Endothelial cell of umbilical vein (primary cell): ENCODE data around the gene ZSWIM5. TPM values are rescaled to one million over a fixed set of nuclear protein-coding genes. Genes with fewer than 3 reads are reported as not detected.

ENCODE experiments used
- BruUV-seq: library from RNA; stranded (reverse); fragments of 400-500 nt; replicated peaks from 2 replicates; lab custom pipeline; 2021; lab: Mats Ljungman, UMichigan
- CTCF ChIA-PET: fragments of 300-600, 350-600 bp; sonication (Branson Sonifier 250); formaldehyde crosslinking; loops from one replicate; lab custom pipeline; 2021; ENCODE audit warnings: antibody characterized with exemption, inconsistent platforms; lab: Charles Lee
- POLR2A ChIA-PET: fragments of 300-600, 350-600 bp; sonication (Branson Sonifier 250); formaldehyde crosslinking; loops from one replicate; lab custom pipeline; 2021; ENCODE audit warnings: antibody characterized with exemption, inconsistent platforms; lab: Charles Lee
- DNase-seq: peaks from one replicate; pipeline ENCODE4 v3.0.0-alpha.2; 2011; ENCODE audit warnings: low read depth, low spot score
- FAIRE-seq: peaks from 2 replicates; lab custom pipeline; 2011; peaks lifted over from hg19 to GRCh38; lab: Jason Lieb, UNC
- H2AFZ ChIP-seq: 2 replicates; pipeline ENCODE4 v1.6.0; 2012; ENCODE audit warnings: low read depth, low read length, control low read depth, inconsistent platforms
- H3K27ac ChIP-seq: 2 replicates; pipeline ENCODE4 v1.5.1; 2011; ENCODE audit warnings: low read depth, mild to moderate bottlenecking, control low read depth, low read length, moderate library complexity; ENCODE audit not compliant: insufficient read depth
- H3K27me3 ChIP-seq, 2 experiments: 2 replicates each; pipeline versions ENCODE4 v1.6.0 to v1.6.1; 2011; ENCODE audit warnings: low read length in 2 of 2, mixed read lengths in 1 of 2; ENCODE audit not compliant: control insufficient read depth in 2 of 2, insufficient read depth in 2 of 2
- H3K36me3 ChIP-seq, 2 experiments: 2 replicates in 1 of 2; 3 replicates in 1 of 2; pipeline ENCODE4 v1.5.1; 2011; ENCODE audit warnings: low read length in 2 of 2, mild to moderate bottlenecking in 1 of 2, moderate library complexity in 1 of 2; ENCODE audit not compliant: control insufficient read depth in 2 of 2, insufficient read depth in 2 of 2; ENCODE audit errors: extremely low read depth in 1 of 2
- H3K4me1 ChIP-seq: 3 replicates; pipeline ENCODE4 v1.5.1; 2011; ENCODE audit warnings: mild to moderate bottlenecking, low read length; ENCODE audit not compliant: control insufficient read depth, insufficient read depth; ENCODE audit errors: extremely low read depth
- H3K4me2 ChIP-seq: 2 replicates; pipeline ENCODE4 v1.6.1; 2011; ENCODE audit warnings: low read length, control low read depth, mixed read lengths; ENCODE audit not compliant: insufficient read depth
- H3K4me3 ChIP-seq, 3 experiments: fragments of 200-600 bp in 1 of 3; sonication (generic), shearing (Covaris generic) in 1 of 3; replicated peaks in 1 of 3; 2 replicates each; pipeline ENCODE4 v1.5.1; 2011 to 2016; ENCODE audit warnings: control low read depth in 3 of 3, low read length in 3 of 3, mild to moderate bottlenecking in 2 of 3, inconsistent platforms in 1 of 3, low read depth in 1 of 3, moderate library complexity in 1 of 3; ENCODE audit not compliant: insufficient read depth in 1 of 3
- H3K79me2 ChIP-seq: 2 replicates; pipeline ENCODE4 v1.6.0; 2012; ENCODE audit warnings: low read length, inconsistent platforms; ENCODE audit not compliant: control insufficient read depth, insufficient read depth
- H3K9ac ChIP-seq: replicated peaks from 2 replicates; pipeline ENCODE3; 2011; ENCODE audit warnings: low read length, control low read depth; ENCODE audit not compliant: insufficient read depth; ENCODE audit errors: extremely low read depth
- H3K9me1 ChIP-seq: replicated peaks from 3 replicates; pipeline ENCODE4 v1.6.0; 2011; ENCODE audit warnings: mild to moderate bottlenecking, low read length; ENCODE audit not compliant: control insufficient read depth, insufficient read depth; ENCODE audit errors: extremely low read depth
- H3K9me3 ChIP-seq: replicated peaks from 2 replicates; pipeline ENCODE4 v1.5.1; 2012; ENCODE audit warnings: low read length, inconsistent platforms; ENCODE audit not compliant: control insufficient read depth, insufficient read depth
- H4K20me1 ChIP-seq: replicated peaks from 2 replicates; pipeline ENCODE3; 2011; ENCODE audit warnings: mild to moderate bottlenecking, low read length; ENCODE audit not compliant: control insufficient read depth, insufficient read depth; ENCODE audit errors: extremely low read depth
- EZH2 ChIP-seq: IDR thresholded peaks from 2 replicates; pipeline ENCODE4 v1.6.1; 2012; ENCODE audit warnings: borderline replicate concordance, low read depth, mild to moderate bottlenecking, moderate library complexity, low read length, inconsistent platforms; ENCODE audit not compliant: severe bottlenecking
- MYC ChIP-seq: IDR thresholded peaks from one replicate; pipeline ENCODE4 v1.6.1; 2011; ENCODE audit warnings: mild to moderate bottlenecking, low read depth, low read length
- POLR2AphosphoS5 ChIP-seq: IDR thresholded peaks from 2 replicates; pipeline ENCODE4 v1.6.1; 2012; ENCODE audit warnings: low read depth, mild to moderate bottlenecking, control low read depth, low read length, moderate library complexity; ENCODE audit not compliant: insufficient read depth
- dilution Hi-C: fragments of 300-500 bp; cut with MboI; formaldehyde crosslinking; loops from one replicate; pipeline ENCODE4 v1.15.0; 2019; ENCODE audit warnings: low sequenced_read_pairs; ENCODE audit not compliant: extremely low pct_ligation_motif_present
- intact Hi-C: fragments of 100-400 bp; cut with micrococcal nuclease; formaldehyde crosslinking; loops from one replicate; pipeline ENCODE4 v1.10.0; 2022
- polyA plus RNA-seq, 4 experiments: library from polyadenylated mRNA; depleted of rRNA in 3 of 4; stranded (reverse) in 3 of 4; unstranded in 1 of 4; fragments of >200 nt; gene quantifications; 2 replicates each; pipeline versions ENCODE4 v1.2.1 to v1.2.3, GENCODE V29; 2011 to 2012; ENCODE audit warnings: missing spikeins in 1 of 4
- total RNA-seq: library from RNA; stranded (reverse); gene quantifications from 2 replicates; pipeline ENCODE4 v1.2.3, GENCODE V29; 2021
- TF ChIP-seq, protein P1 (sequence below), 2 donors: IDR thresholded peaks; 1 replicate in 1 of 2; 2 replicates in 1 of 2; pipeline ENCODE4 v1.5.1; 2011; ENCODE audit warnings: low read length in 2 of 2, mild to moderate bottlenecking in 2 of 2, moderate library complexity in 2 of 2, control low read depth in 1 of 2, inconsistent platforms in 1 of 2, low read depth in 1 of 2; ENCODE audit not compliant: insufficient read depth in 1 of 2; ENCODE audit errors: extremely low read depth in 1 of 2

The ZSWIM5 gene
- total and polyA plus RNA-seq, 2 donors (not counting 3 experiments of a cell fraction or from before 2014, with no cell fraction given), result 1.6 to 4.3 TPM

DNA sequence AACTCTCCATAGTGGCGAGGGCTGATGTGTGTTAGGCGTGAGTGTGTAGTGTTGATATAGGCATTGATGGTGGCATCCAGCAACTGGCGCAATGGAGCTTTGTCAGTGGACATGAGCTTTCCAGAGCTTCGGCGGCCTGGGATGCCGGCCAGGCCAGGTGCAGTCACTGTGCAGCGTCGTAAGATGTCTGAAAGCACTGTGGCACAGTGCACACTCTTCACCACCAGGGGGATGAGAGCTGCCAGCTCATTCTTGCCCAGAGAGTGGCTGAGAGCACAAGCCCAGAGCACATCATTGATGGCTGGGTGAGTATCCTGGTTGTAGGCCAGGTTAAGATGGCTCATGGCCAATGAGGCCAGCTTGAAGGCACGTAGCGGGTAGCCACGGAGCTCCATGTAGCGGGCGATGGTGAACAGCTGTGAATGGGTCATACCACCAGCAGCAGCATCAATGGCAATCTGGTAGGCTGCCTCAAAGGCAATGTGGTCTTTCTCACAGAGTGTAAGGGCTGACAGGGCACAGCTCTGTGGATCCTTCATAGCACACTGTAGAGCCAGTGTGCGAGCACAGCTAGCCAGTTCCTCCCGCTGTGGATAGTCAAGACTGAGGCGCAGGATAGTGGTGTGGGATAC, 187.7 kb downstream of the ZSWIM5 start:
- Histone ChIP-seq H3K27ac (no peak overlapping the region), H3K4me3 (no peak overlapping the region), H3K79me2 (no peaks in the 10 kb centered on the region), H3K4me2 (no peak overlapping the region), H2AFZ (no peak overlapping the region), H3K9me1 (no peaks in the 10 kb centered on the region), H3K27me3 (no peaks in the 10 kb centered on the region), H4K20me1 (no peaks in the 10 kb centered on the region), H3K9ac (no peak overlapping the region), H3K36me3 (peaks cover 3% of the 10 kb centered on the region in 2 experiments), H3K9me3 (no peaks in the 10 kb centered on the region), H3K4me1 (peaks cover 3% of the 10 kb centered on the region)
- BruUV-seq, result no TSS peak
- CTCF ChIA-PET, result interaction anchor here (0.5 to 12.8 kb wide), 29 partner anchors 12 to 551 kb away, joined by 3 to 556 read pairs (median 4); partner anchors contain the start of genes CCDC163, HPDL, MMACHC and MUTYH
- TF ChIP-seq, protein P1, sequence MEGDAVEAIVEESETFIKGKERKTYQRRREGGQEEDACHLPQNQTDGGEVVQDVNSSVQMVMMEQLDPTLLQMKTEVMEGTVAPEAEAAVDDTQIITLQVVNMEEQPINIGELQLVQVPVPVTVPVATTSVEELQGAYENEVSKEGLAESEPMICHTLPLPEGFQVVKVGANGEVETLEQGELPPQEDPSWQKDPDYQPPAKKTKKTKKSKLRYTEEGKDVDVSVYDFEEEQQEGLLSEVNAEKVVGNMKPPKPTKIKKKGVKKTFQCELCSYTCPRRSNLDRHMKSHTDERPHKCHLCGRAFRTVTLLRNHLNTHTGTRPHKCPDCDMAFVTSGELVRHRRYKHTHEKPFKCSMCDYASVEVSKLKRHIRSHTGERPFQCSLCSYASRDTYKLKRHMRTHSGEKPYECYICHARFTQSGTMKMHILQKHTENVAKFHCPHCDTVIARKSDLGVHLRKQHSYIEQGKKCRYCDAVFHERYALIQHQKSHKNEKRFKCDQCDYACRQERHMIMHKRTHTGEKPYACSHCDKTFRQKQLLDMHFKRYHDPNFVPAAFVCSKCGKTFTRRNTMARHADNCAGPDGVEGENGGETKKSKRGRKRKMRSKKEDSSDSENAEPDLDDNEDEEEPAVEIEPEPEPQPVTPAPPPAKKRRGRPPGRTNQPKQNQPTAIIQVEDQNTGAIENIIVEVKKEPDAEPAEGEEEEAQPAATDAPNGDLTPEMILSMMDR (IDR thresholded peaks at IDR 0.05; ENCODE audit: extremely low read depth in 1 of 2, insufficient read depth in 1 of 2, low read depth in 1 of 2, low read length in 2 of 2), result peak; percentile 78 to 93
- TF ChIP-seq MYC (no peak), EZH2 (no peak), POLR2AphosphoS5 (no peak)
- POLR2A ChIA-PET, result interaction anchor here (0.6 to 1.2 kb wide), 2 partner anchors 321 to 476 kb away, joined by 3 to 5 read pairs; partner anchors contain the start of gene TOE1
- intact Hi-C loops (loop anchor here (1.0 to 10.0 kb wide), 4 partner anchors 186 to 473 kb away; partner anchors contain the start of genes MUTYH, TESK2, TOE1 and ZSWIM5), dilution Hi-C loops (no loop called here)
- peak; percentile 93 for FAIRE-seq
- peak; percentile 63 for DNase-seq
